Karpas-422 (cell line): ENCODE measurements around the gene CISH. TPM values are rescaled to one million over a fixed set of nuclear protein-coding genes. Genes with fewer than 3 reads are reported as not detected.

Experiments
- DNase-seq: peaks from one replicate; pipeline ENCODE4 v3.0.0-alpha.2; 2015
- H2AFZ ChIP-seq: fragments of 200-600 bp; sonication (generic); 2 replicates; pipeline ENCODE4 v1.6.1; 2014; ENCODE audit warnings: antibody characterized with exemption, low read length, mixed read lengths
- H3K27ac ChIP-seq: fragments of 200-600 bp; sonication (generic); 2 replicates; pipeline ENCODE4 v1.5.1; 2014; ENCODE audit warnings: mild to moderate bottlenecking, low read length, moderate library complexity
- H3K27me3 ChIP-seq: fragments of 200-600 bp; sonication (generic); 2 replicates; pipeline ENCODE4 v1.6.1; 2014; ENCODE audit warnings: low read length, mixed read lengths
- H3K36me3 ChIP-seq: fragments of 200-600 bp; sonication (generic); 2 replicates; pipeline ENCODE4 v1.6.1; 2014; ENCODE audit warnings: low read length, mixed read lengths; ENCODE audit not compliant: insufficient read depth
- H3K4me1 ChIP-seq: fragments of 200-600 bp; sonication (generic); 2 replicates; pipeline ENCODE4 v1.6.1; 2014; ENCODE audit warnings: mild to moderate bottlenecking, low read length, mixed read lengths
- H3K4me2 ChIP-seq: fragments of 200-600 bp; sonication (generic); 2 replicates; pipeline ENCODE4 v1.6.1; 2014; ENCODE audit warnings: low read length, low read depth, mild to moderate bottlenecking; ENCODE audit not compliant: poor library complexity, severe bottlenecking
- H3K4me3 ChIP-seq: fragments of 200-600 bp; sonication (generic); 2 replicates; pipeline ENCODE4 v1.5.1; 2014; ENCODE audit warnings: mild to moderate bottlenecking, antibody characterized with exemption, low read length, mixed read lengths
- H3K79me2 ChIP-seq: fragments of 200-600 bp; sonication (generic); 2 replicates; pipeline ENCODE4 v1.6.1; 2014; ENCODE audit warnings: mild to moderate bottlenecking, low read length, mixed read lengths
- H3K9ac ChIP-seq: fragments of 200-600 bp; sonication (generic); 2 replicates; pipeline ENCODE4 v1.6.0; 2014; ENCODE audit warnings: low read length
- H3K9me2 ChIP-seq: fragments of 200-600 bp; sonication (generic), shearing (Covaris generic); replicated peaks from 2 replicates; pipeline ENCODE4 v1.6.0; 2014; ENCODE audit warnings: mild to moderate bottlenecking, low read length, moderate library complexity; ENCODE audit not compliant: insufficient read depth
- H3K9me3 ChIP-seq: fragments of 300-700, 200-600 bp; sonication (generic); 2 replicates; pipeline ENCODE4 v1.6.1; 2014; ENCODE audit warnings: low read length, mixed read lengths
- H4K20me1 ChIP-seq: fragments of 200-600 bp; sonication (generic); 2 replicates; pipeline ENCODE4 v1.6.1; 2014; ENCODE audit warnings: mild to moderate bottlenecking, antibody characterized with exemption, low read length, low read depth; ENCODE audit not compliant: insufficient read depth
- total RNA-seq: library from RNA; depleted of rRNA; stranded (reverse); fragments of >200 nt; shearing (Covaris generic); gene quantifications from 2 replicates; pipeline ENCODE4 v1.2.3, GENCODE V29; 2014; ENCODE audit warnings: low replicate concordance

CISH gene
- total RNA-seq, 1 experiment from 2014 or later: not detected

DNA sequence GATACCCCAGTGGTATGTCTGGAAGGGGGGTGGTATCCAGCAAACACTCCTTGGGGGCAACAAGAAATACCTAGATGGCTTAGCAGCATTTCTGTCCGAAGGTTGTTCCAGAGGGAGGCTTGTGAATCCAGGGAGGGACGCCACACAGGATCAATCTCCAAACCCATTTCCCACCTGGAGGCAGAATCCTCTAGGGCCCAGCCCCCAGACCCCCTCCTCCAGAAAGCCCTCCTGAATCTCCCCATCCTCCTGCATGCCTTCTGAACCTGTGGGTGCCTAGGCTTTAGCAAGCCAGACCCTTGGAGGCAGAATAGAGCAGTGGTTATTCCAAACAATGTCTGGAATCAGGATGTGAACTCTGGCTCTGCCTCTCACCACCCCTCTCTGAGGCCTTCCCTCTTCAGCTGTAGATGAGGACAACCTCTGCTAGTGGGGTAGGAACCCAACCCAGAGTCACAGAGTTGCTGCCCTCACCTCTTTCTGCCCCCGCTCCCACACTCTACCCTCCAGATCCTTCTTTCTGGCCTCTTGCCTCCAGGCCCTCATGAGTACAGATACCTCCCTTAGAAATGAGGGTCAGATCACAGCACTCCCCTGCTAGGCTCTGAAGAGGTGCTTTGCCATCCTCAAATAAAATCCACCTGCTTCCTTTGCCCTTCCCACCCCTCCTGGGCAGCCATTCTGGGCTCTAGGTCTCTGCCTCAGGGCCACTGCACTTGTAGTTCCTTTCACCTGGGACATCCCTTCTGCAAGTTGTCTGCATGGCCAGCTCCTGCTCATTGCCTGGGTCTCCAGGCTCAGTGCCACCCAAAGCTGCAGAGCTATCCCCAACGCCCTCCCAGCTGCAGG lies 8.1 kb downstream of the CISH start:
- Histone ChIP-seq H3K4me3 (no peak overlapping the region), H3K79me2 (no peaks in the 10 kb centered on the region), H3K4me1 (no peaks in the 10 kb centered on the region), H3K9me2 (no peaks in the 10 kb centered on the region), H3K36me3 (no peaks in the 10 kb centered on the region), H4K20me1 (no peaks in the 10 kb centered on the region), H3K9ac (no peak overlapping the region), H3K9me3 (no peaks in the 10 kb centered on the region), H3K4me2 (no peak overlapping the region), H3K27ac (no peak overlapping the region), H2AFZ (no peak overlapping the region), H3K27me3 (no peaks in the 10 kb centered on the region)
- no peak for DNase-seq

- Histone ChIP-seq H2AFZ (no peak overlapping the region), H3K4me2 (no peak overlapping the region), H3K4me1 (no peaks in the 10 kb centered on the region), H4K20me1 (no peaks in the 10 kb centered on the region), H3K9ac (no peak overlapping the region), H3K27ac (no peak overlapping the region), H3K9me2 (no peaks in the 10 kb centered on the region), H3K4me3 (no peak overlapping the region), H3K9me3 (no peaks in the 10 kb centered on the region), H3K27me3 (no peaks in the 10 kb centered on the region), H3K79me2 (no peaks in the 10 kb centered on the region), H3K36me3 (no peaks in the 10 kb centered on the region)
- DNase-seq: no peak
These were observed 8.9 kb downstream of the CISH start for GRCh38 chr3:50602595-50603191.

DNA sequence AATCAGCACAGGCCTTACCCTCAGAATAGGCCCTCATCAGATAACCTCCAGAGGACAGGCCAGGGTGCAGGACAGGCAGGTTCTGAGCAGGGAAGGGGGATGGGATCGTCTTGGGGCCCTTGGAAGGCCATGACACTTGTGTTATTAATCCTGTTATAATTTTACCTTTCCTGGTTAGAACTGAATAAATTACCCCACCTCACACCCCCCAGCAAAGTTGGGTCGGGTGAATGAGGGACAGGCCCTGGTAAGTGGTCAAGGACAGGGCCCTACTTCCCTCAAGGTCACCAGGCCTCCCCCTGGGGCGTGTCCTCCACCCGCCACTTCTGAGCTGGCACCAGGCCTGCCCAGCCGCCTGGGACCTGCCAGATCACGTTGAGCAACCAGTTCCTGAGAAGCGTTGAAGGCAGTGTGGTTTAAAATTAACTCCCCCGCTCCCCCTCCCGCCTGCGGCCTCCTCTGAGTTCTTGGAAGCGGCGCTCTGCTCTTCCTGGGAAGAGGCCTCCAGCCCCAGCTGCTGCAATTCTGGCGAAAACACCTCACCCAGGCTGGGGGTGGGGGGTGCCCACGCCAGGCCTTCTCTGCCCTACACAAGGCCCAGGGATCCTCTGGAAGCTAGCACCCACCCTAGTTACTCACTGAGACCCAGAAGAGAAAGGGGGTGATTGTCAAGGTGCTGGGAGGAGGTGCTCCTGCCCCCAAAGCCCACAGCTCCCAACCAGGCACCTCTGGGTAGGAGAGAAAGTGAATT lies 10.6 kb downstream of the CISH start:
- Histone ChIP-seq H3K27me3 (no peaks in the 10 kb centered on the region), H3K4me3 (no peak overlapping the region), H4K20me1 (no peaks in the 10 kb centered on the region), H3K9ac (no peak overlapping the region), H3K9me3 (no peaks in the 10 kb centered on the region), H3K4me2 (no peak overlapping the region), H3K79me2 (no peaks in the 10 kb centered on the region), H3K4me1 (no peaks in the 10 kb centered on the region), H3K27ac (no peak overlapping the region), H2AFZ (no peak overlapping the region), H3K9me2 (no peaks in the 10 kb centered on the region), H3K36me3 (no peaks in the 10 kb centered on the region)
- DNase-seq: no peak

DNA sequence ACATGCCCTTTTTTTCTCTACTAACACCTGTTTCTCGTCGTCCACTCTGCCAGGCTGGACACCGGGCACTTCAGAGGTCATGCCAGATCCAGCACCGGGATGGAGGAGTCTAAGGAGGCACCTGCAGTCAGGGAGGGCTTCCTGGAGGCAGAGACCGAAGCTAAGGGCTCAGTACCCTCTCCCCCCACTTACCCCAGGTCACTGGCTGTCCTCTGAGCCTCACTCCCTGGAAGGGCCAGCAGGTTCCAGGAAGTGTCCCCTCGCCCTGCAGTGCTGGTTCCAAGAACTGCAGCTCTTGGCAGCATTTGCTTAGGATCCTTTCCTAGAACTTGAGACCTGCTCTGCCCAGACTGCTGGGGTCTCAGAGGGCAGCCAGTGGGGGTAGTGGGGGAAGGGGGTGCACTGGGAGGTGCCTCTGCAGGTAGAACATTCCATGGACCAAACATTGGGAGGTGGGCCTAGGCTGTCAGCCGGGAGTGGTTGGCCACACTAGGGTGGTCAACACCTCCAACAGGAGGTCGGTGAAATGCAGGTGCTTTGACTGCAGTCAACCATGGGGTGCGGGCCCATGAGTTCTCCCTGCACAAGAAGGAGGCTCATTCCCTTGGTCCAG lies 11.3 kb downstream of the CISH start:
- Histone ChIP-seq H3K4me2 (no peak overlapping the region), H3K9me3 (no peaks in the 10 kb centered on the region), H3K27ac (no peak overlapping the region), H3K9ac (no peak overlapping the region), H3K27me3 (no peaks in the 10 kb centered on the region), H3K4me1 (no peaks in the 10 kb centered on the region), H3K4me3 (no peak overlapping the region), H3K9me2 (no peaks in the 10 kb centered on the region), H3K36me3 (no peaks in the 10 kb centered on the region), H4K20me1 (no peaks in the 10 kb centered on the region), H2AFZ (no peak overlapping the region), H3K79me2 (no peaks in the 10 kb centered on the region)
- DNase-seq: no peak

GRCh38 chr3:50599716-50600118 lies 11.9 kb downstream of the CISH start:
- no peak for DNase-seq
- Histone ChIP-seq H4K20me1 (no peaks in the 10 kb centered on the region), H3K79me2 (no peaks in the 10 kb centered on the region), H3K36me3 (no peaks in the 10 kb centered on the region), H3K4me2 (no peak overlapping the region), H3K9ac (no peak overlapping the region), H3K4me1 (no peaks in the 10 kb centered on the region), H3K27ac (no peak overlapping the region), H3K4me3 (no peak overlapping the region), H3K9me2 (no peaks in the 10 kb centered on the region), H3K9me3 (no peaks in the 10 kb centered on the region), H2AFZ (no peak overlapping the region), H3K27me3 (no peaks in the 10 kb centered on the region)

- no peaks in the 10 kb centered on the region for H3K79me2 ChIP-seq
- no peaks in the 10 kb centered on the region for H3K36me3 ChIP-seq
- no peak overlapping the region for H3K4me2 ChIP-seq
- no peaks in the 10 kb centered on the region for H3K27me3 ChIP-seq
- no peaks in the 10 kb centered on the region for H3K9me2 ChIP-seq
- H2AFZ ChIP-seq: no peak overlapping the region
- no peak for DNase-seq
- H3K4me1 ChIP-seq: no peaks in the 10 kb centered on the region
- no peak overlapping the region for H3K9ac ChIP-seq
- no peak overlapping the region for H3K4me3 ChIP-seq
- no peaks in the 10 kb centered on the region for H3K9me3 ChIP-seq
- H4K20me1 ChIP-seq: no peaks in the 10 kb centered on the region
- H3K27ac ChIP-seq: no peak overlapping the region
These were observed 12.4 kb downstream of the CISH start for GRCh38 chr3:50599115-50599715.

DNA sequence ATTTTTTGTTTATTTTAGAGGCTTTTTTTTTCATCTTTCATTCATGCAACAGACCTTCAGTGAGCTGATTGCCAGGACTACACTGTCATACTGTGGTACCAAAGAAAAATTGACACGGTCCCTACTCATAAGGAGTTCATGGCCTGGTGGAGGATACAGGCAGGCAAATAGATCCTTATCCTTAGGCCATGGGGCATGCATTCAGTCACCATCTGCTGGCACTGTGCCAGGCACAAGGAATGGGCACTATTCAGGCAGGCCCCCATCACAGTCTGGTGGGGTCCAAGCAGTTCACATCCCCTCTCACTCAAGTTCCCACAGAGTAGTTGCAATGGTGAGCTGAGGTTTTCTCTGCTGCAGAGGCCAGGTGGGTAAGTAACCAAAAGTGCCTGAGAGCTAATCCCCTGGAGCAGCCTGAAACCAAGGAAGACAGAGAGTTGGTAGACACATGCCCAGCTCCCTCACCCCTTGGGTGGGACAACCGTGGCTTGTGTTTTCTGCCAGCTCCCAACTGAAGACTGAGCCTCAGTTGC lies 17.3 kb downstream of the CISH start:
- Histone ChIP-seq H3K9me2 (no peaks in the 10 kb centered on the region), H3K4me2 (no peak overlapping the region), H3K4me1 (peaks cover 9% of the 10 kb centered on the region), H3K36me3 (no peaks in the 10 kb centered on the region), H3K9ac (no peak overlapping the region), H3K27ac (no peak overlapping the region), H3K4me3 (no peak overlapping the region), H3K9me3 (no peaks in the 10 kb centered on the region), H4K20me1 (no peaks in the 10 kb centered on the region), H2AFZ (no peak overlapping the region), H3K79me2 (no peaks in the 10 kb centered on the region), H3K27me3 (no peaks in the 10 kb centered on the region)
- DNase-seq: no peak
